Hematopoietic multipotent progenitor cell treated with erythropoietin and hydrocortisone succinate and interleukin-3 and kit ligand, for 8 days (in vitro differentiated cells): ENCODE measurements around the gene DNAJC18.

ENCODE experiments used
- DNase-seq: peaks from one replicate; pipeline ENCODE4 v3.0.0-alpha.2; 2015

The DNAJC18 gene

GRCh38 chr5:139360384-139360783, 78.9 kb downstream of the DNAJC18 start:
- DNase-seq = no peak
